ENCODE data around the gene DCUN1D1.

- no peak for TF ChIP-seq CTCF (IDR thresholded peaks at IDR 0.05)
- no peak for TF ChIP-seq POLR2A (IDR thresholded peaks at IDR 0.05)
Observed at GRCh38 chr3:182911782-182912111, 68.6 kb downstream of the DCUN1D1 start.
